SK-N-SH (cell line): ENCODE data around the gene CLN5.

Source experiments
- CTCF ChIP-seq: fragments of 200-600 bp; sonication (generic); IDR thresholded peaks from 2 replicates; pipeline ENCODE4 v1.6.1; 2017; ENCODE audit warnings: antibody characterized with exemption, mild to moderate bottlenecking, moderate library complexity
- EZH2phosphoT487 ChIP-seq: fragments of 200-600 bp; sonication (generic); IDR thresholded peaks from 2 replicates; pipeline ENCODE4 v1.6.1; 2017; ENCODE audit warnings: low read depth, mixed run types, mild to moderate bottlenecking, antibody characterized with exemption, moderate library complexity, borderline replicate concordance
- FOXM1 ChIP-seq: IDR thresholded peaks from 2 replicates; pipeline ENCODE4 v1.4.0; 2012; ENCODE audit warnings: low read depth, mild to moderate bottlenecking
- GABPA ChIP-seq: IDR thresholded peaks from 2 replicates; pipeline ENCODE4 v1.4.0; 2012; ENCODE audit warnings: low read depth, mild to moderate bottlenecking
- MAX ChIP-seq: IDR thresholded peaks from 2 replicates; pipeline ENCODE4 v1.4.0; 2012; ENCODE audit warnings: low read depth
- NRF1 ChIP-seq: IDR thresholded peaks from 2 replicates; pipeline ENCODE4 v1.6.1; 2012; ENCODE audit warnings: low read depth, mild to moderate bottlenecking, low read length
- POLR2AphosphoS5 ChIP-seq: IDR thresholded peaks from 2 replicates; pipeline ENCODE4 v1.6.1; 2012; ENCODE audit warnings: low read depth, low read length
- RAD21 ChIP-seq: IDR thresholded peaks from 2 replicates; pipeline ENCODE4 v1.6.1; 2012; ENCODE audit warnings: mild to moderate bottlenecking, low read length
- RCOR1 ChIP-seq: fragments of 150-350 bp; IDR thresholded peaks from 2 replicates; pipeline ENCODE4 v1.6.1; 2017; ENCODE audit warnings: antibody characterized with exemption, low read length
- RXRA ChIP-seq: IDR thresholded peaks from 2 replicates; pipeline ENCODE4 v1.4.0; 2012; ENCODE audit warnings: low read depth, mild to moderate bottlenecking, borderline replicate concordance
- TAF1 ChIP-seq: IDR thresholded peaks from 2 replicates; pipeline ENCODE4 v1.6.1; 2012; ENCODE audit warnings: low read depth, mild to moderate bottlenecking, low read length, moderate library complexity, borderline replicate concordance

GRCh38 chr13:76942363-76942762 is 49.5 kb upstream of the CLN5 start:
- TF ChIP-seq CTCF: no peak
- no peak for TF ChIP-seq NRF1
- no peak for TF ChIP-seq GABPA
- no peak for TF ChIP-seq FOXM1
- no peak for TF ChIP-seq RCOR1
- TF ChIP-seq TAF1: no peak
- no peak for TF ChIP-seq EZH2phosphoT487
- TF ChIP-seq RXRA: no peak
- TF ChIP-seq RAD21: no peak
- no peak for TF ChIP-seq MAX
- TF ChIP-seq POLR2AphosphoS5: no peak
